HepG2 (cell line): ENCODE measurements around the gene INO80E. TPM values are rescaled to one million over a fixed set of nuclear protein-coding genes. Genes with fewer than 3 reads are reported as not detected.

ENCODE experiments used
- ATAC-seq: fragments of 200-7000 bp; cut with Tn5 transposase; 3 replicates; pipeline ENCODE4 v1.9.1; 2020; ENCODE audit warnings: mild to moderate bottlenecking, moderate library complexity
- BruUV-seq: library from RNA; stranded (reverse); fragments of 400-500 nt; replicated peaks from 2 replicates; lab custom pipeline; 2021; lab: Mats Ljungman, UMichigan
- CTCF ChIA-PET: fragments of 300-600 bp; formaldehyde crosslinking; extraction: SDS; loops from one replicate; lab custom pipeline; 2021; ENCODE audit warnings: low total read pairs, inconsistent platforms, low intra/inter-chr PET ratio; lab: Yijun Ruan, JAX
- POLR2A ChIA-PET: fragments of 350-600 bp; sonication (Branson Sonifier 250); formaldehyde crosslinking; loops from one replicate; lab custom pipeline; 2020; ENCODE audit warnings: antibody characterized with exemption, inconsistent platforms; lab: Yijun Ruan, JAX
- DNase-seq: peaks from one replicate; pipeline ENCODE4 v3.0.0-alpha.2; 2015; ENCODE audit warnings: low spot score
- FAIRE-seq: peaks from 3 replicates; lab custom pipeline; 2011; peaks lifted over from hg19 to GRCh38; lab: Jason Lieb, UNC
- H2AFZ ChIP-seq: one replicate; pipeline ENCODE4 v1.6.1; 2011; ENCODE audit warnings: low read length, inconsistent platforms
- H3K27ac ChIP-seq: fragments of 300-600 bp; 3 replicates; pipeline ENCODE4 v1.8.0; 2011; ENCODE audit warnings: mixed run types, mild to moderate bottlenecking, mixed read lengths, low read length, inconsistent platforms; ENCODE audit not compliant: insufficient read depth; ENCODE audit errors: extremely low read length
- H3K27me3 ChIP-seq, 2 experiments: fragments of 200-600 bp in 1 of 2; 2 replicates in 1 of 2; 3 replicates in 1 of 2; pipeline versions ENCODE4 v1.6.0 to v1.8.0; 2011; ENCODE audit warnings: low read length in 2 of 2, mild to moderate bottlenecking in 2 of 2, moderate library complexity in 2 of 2, inconsistent platforms in 1 of 2; ENCODE audit not compliant: insufficient read depth in 2 of 2, control insufficient read depth in 1 of 2
- H3K36me3 ChIP-seq, 2 experiments: fragments of 200-600 bp in 1 of 2; replicated peaks in 1 of 2; 2 replicates in 1 of 2; 3 replicates in 1 of 2; pipeline versions ENCODE4 v1.5.1 to v1.8.0; 2011; ENCODE audit warnings: low read length in 2 of 2, inconsistent platforms in 1 of 2; ENCODE audit not compliant: insufficient read depth in 2 of 2, control insufficient read depth in 1 of 2
- H3K4me1 ChIP-seq: 2 replicates; pipeline ENCODE4 v1.5.1; 2012; ENCODE audit warnings: low read length, inconsistent platforms; ENCODE audit not compliant: insufficient read depth
- H3K4me2 ChIP-seq: 2 replicates; pipeline ENCODE4 v1.6.0; 2011; ENCODE audit warnings: low read depth, low read length, inconsistent platforms
- H3K4me3 ChIP-seq, 3 experiments: fragments of 200-600 bp in 1 of 3; sonication (generic), shearing (Covaris generic) in 1 of 3; replicated peaks in 1 of 3; 2 replicates each; pipeline ENCODE4 v1.5.1; 2011 to 2016; ENCODE audit warnings: low read length in 3 of 3, inconsistent platforms in 2 of 3, low read depth in 2 of 3, mild to moderate bottlenecking in 2 of 3, control low read depth in 1 of 3, mixed read lengths in 1 of 3; ENCODE audit not compliant: insufficient read depth in 1 of 3
- H3K79me2 ChIP-seq: one replicate; pipeline ENCODE4 v1.6.1; 2011; ENCODE audit warnings: low read length, inconsistent platforms; ENCODE audit not compliant: insufficient read depth
- H3K9ac ChIP-seq: 2 replicates; pipeline ENCODE4 v1.6.0; 2011; ENCODE audit warnings: mild to moderate bottlenecking, low read depth, low read length, inconsistent platforms; ENCODE audit not compliant: insufficient read depth
- H3K9me3 ChIP-seq: 2 replicates; pipeline ENCODE4 v1.5.1; 2012; ENCODE audit warnings: mild to moderate bottlenecking, low read length
- H4K20me1 ChIP-seq: 2 replicates; pipeline ENCODE4 v1.6.0; 2011; ENCODE audit warnings: inconsistent platforms, mild to moderate bottlenecking, low read length, moderate library complexity; ENCODE audit not compliant: insufficient read depth
- DNMT1 ChIP-seq: sonication (generic); formaldehyde crosslinking; IDR thresholded peaks from 2 replicates; pipeline ENCODE4 v1.5.1; 2020; ENCODE audit warnings: mild to moderate bottlenecking, missing genetic modification reagents
- HES4 ChIP-seq: sonication (generic); formaldehyde crosslinking; IDR thresholded peaks from 2 replicates; pipeline ENCODE4 v1.9.0; 2021; ENCODE audit warnings: mild to moderate bottlenecking, missing genetic modification reagents, borderline replicate concordance
- HIC2 ChIP-seq: sonication (generic); formaldehyde crosslinking; IDR thresholded peaks from 2 replicates; pipeline ENCODE4 v1.9.0; 2022; ENCODE audit warnings: low read depth, missing genetic modification reagents
- HNF4A ChIP-seq: sonication (generic); formaldehyde crosslinking; IDR thresholded peaks from 2 replicates; pipeline ENCODE4 v1.4.0; 2020; ENCODE audit warnings: missing genetic modification reagents
- HNRNPL ChIP-seq: fragments of 200-400 bp; formaldehyde crosslinking; IDR thresholded peaks from 2 replicates; pipeline ENCODE4 v1.6.1; 2017; ENCODE audit warnings: mild to moderate bottlenecking, low read depth, low read length
- HOXA3 ChIP-seq: sonication (generic); formaldehyde crosslinking; IDR thresholded peaks from 2 replicates; pipeline ENCODE4 v1.5.0; 2020; ENCODE audit warnings: missing genetic modification reagents
- MYC ChIP-seq: sonication (generic); formaldehyde crosslinking; IDR thresholded peaks from 2 replicates; pipeline ENCODE4 v1.9.0; 2021; ENCODE audit warnings: missing genetic modification reagents, borderline replicate concordance
- SALL1 ChIP-seq: sonication (generic); formaldehyde crosslinking; IDR thresholded peaks from 2 replicates; pipeline ENCODE4 v1.8.0; 2022; ENCODE audit warnings: mild to moderate bottlenecking, missing genetic modification reagents
- SETDB1 ChIP-seq: sonication (generic); formaldehyde crosslinking; IDR thresholded peaks from 2 replicates; pipeline ENCODE4 v1.5.1; 2020; ENCODE audit warnings: missing genetic modification reagents, mild to moderate bottlenecking, borderline replicate concordance
- TEAD3 ChIP-seq: optimal IDR thresholded peaks from 2 replicates; pipeline ENCODE3; 2016; ENCODE audit warnings: borderline replicate concordance
- ZBTB33 ChIP-seq: sonication (generic); formaldehyde crosslinking; IDR thresholded peaks from 2 replicates; pipeline ENCODE4 v1.4.0; 2020; ENCODE audit warnings: missing genetic modification reagents
- ZFX ChIP-seq: sonication (generic); formaldehyde crosslinking; IDR thresholded peaks from 2 replicates; pipeline ENCODE4 v1.4.0; 2020; ENCODE audit warnings: mild to moderate bottlenecking, low read depth, missing genetic modification reagents, moderate library complexity
- WGBS: methylation state at CpG from one replicate; pipeline ENCODE4 v1.1.6; 2017; ENCODE audit warnings: low lambda C conversion rate; 5-methylcytosine and 5-hydroxymethylcytosine counted together
- in situ Hi-C: cut with HindIII; loops from 2 replicates; pipeline ENCODE4 v1.10.0; 2017; ENCODE audit warnings: low pct_unique_long_range_greater_than_20kb; ENCODE audit not compliant: extremely low pct_ligation_motif_present
- intact Hi-C: fragments of 100-400 bp; cut with micrococcal nuclease; formaldehyde crosslinking; loops from one replicate; pipeline ENCODE4 v1.10.0; 2022; ENCODE audit not compliant: unreplicated experiment
- polyA plus RNA-seq, 8 experiments: library from polyadenylated mRNA; depleted of rRNA in 3 of 8; stranded (reverse) in 7 of 8; unstranded in 1 of 8; fragments of >200 nt; fragmentation: Illumina TruSeq in 4 of 8; extraction: Trizol in 4 of 8; gene quantifications; 2 replicates each; pipeline versions ENCODE4 v1.2.1 to v1.2.3, GENCODE V29; 2011 to 2016; ENCODE audit warnings: low read depth in 4 of 8, missing spikeins in 1 of 8, mixed read lengths in 1 of 8; ENCODE audit not compliant: insufficient read depth in 1 of 8
- total RNA-seq, 5 experiments: library from RNA; depleted of rRNA; stranded (reverse); fragments of >200 nt; fragmentation: Illumina TruSeq; extraction: Trizol; gene quantifications; 2 replicates each; pipeline ENCODE4 v1.2.3, GENCODE V29; 2016; ENCODE audit warnings: low read depth in 1 of 5
- TF ChIP-seq, protein P1 (sequence below): fragments of 450-650 bp; IDR thresholded peaks from 2 replicates; pipeline ENCODE4 v1.6.1; 2017; ENCODE audit warnings: mild to moderate bottlenecking

INO80E gene
- total and polyA plus RNA-seq, 2 of the 13 experiments (the other 11 are each of a cell fraction or from before 2014, with no cell fraction given), result 25.8 to 45.6 TPM

DNA sequence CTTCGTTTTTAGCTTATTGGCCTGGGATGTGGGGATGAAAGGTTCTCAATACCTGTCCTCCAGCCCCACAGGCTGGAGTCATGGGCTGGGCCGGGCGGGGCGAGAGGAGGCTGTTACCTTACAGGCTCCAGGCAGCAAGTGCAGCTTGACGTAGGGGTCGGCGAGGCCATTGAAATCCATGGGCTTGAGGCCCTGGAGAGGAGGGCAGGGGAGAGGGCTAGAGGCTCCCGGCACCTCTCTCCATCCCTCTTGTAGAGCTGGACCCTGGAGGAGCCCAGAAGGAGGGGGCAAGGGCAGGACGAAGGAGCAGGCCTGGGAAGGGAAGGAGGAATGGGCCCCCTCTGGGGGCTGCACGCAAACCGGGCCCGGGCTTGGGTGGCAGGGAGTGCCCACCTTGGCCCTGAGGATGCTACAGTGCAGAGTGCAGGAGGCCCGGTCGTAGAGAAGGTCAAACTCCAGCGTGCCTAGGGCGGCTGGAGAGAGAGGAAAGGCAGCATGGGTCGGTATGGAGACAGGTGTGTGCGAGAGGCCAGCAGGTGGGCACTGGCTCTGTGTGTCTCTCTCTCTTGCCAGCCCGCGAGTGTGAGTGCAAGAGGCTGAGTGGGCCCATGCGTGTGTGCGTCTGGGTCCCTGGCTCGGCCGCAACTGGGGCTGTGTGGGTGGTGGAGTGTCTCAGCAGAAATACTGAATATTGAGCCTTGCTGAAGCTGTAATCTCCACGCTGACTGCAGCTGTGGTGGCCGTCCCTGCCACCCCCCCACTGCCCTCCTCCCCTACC is 13.2 kb downstream of the INO80E start:
- H3K4me3 ChIP-seq, result peak overlapping the region in 1 of 3 experiments; percentile 17; a peak in 1 of 6 replicates
- no peaks in the 10 kb centered on the region for H3K36me3 ChIP-seq
- H2AFZ ChIP-seq, result no peak overlapping the region
- BruUV-seq, result no TSS peak
- H4K20me1 ChIP-seq, result no peaks in the 10 kb centered on the region
- H3K9ac ChIP-seq, result no peak overlapping the region
- H3K79me2 ChIP-seq, result no peaks in the 10 kb centered on the region
- peak overlapping the region; percentile 41; the same call in 1 of the 2 replicates for H3K4me2 ChIP-seq
- no peak overlapping the region for H3K27ac ChIP-seq
- WGBS, result 21% methylated on average over 17 of the region's 26 CpGs
- intact Hi-C loops, result no loop called here
- TF ChIP-seq MYC (CRISPR knock-in tag) (0 out of 2 replicates have a peak, but pooled peaks have one; percentile 26), ZFX (CRISPR knock-in tag) (0 out of 2 replicates have a peak, but pooled peaks have one; percentile 25), DNMT1 (CRISPR knock-in tag) (no peak), HIC2 (CRISPR knock-in tag) (peak; percentile 62; the same call in 1 of the 2 replicates), SETDB1 (CRISPR knock-in tag) (no peak), TEAD3 (CRISPR knock-in tag) (peak; percentile 21), HES4 (CRISPR knock-in tag) (0 out of 2 replicates have a peak, but pooled peaks have one; percentile 43), SALL1 (CRISPR knock-in tag) (peak; percentile 54), HNRNPL (peak; percentile 78; the same call in 1 of the 2 replicates), ZBTB33 (CRISPR knock-in tag) (no peak), HOXA3 (0 out of 2 replicates have a peak, but pooled peaks have one; percentile 23), HNF4A (CRISPR knock-in tag) (peak; percentile 59)
- TF ChIP-seq, protein P1, sequence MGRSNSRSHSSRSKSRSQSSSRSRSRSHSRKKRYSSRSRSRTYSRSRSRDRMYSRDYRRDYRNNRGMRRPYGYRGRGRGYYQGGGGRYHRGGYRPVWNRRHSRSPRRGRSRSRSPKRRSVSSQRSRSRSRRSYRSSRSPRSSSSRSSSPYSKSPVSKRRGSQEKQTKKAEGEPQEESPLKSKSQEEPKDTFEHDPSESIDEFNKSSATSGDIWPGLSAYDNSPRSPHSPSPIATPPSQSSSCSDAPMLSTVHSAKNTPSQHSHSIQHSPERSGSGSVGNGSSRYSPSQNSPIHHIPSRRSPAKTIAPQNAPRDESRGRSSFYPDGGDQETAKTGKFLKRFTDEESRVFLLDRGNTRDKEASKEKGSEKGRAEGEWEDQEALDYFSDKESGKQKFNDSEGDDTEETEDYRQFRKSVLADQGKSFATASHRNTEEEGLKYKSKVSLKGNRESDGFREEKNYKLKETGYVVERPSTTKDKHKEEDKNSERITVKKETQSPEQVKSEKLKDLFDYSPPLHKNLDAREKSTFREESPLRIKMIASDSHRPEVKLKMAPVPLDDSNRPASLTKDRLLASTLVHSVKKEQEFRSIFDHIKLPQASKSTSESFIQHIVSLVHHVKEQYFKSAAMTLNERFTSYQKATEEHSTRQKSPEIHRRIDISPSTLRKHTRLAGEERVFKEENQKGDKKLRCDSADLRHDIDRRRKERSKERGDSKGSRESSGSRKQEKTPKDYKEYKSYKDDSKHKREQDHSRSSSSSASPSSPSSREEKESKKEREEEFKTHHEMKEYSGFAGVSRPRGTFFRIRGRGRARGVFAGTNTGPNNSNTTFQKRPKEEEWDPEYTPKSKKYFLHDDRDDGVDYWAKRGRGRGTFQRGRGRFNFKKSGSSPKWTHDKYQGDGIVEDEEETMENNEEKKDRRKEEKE, result no peak
- peaks cover 31% of the 10 kb centered on the region for H3K4me1 ChIP-seq
- FAIRE-seq, result no peak
- POLR2A ChIA-PET, result interaction anchor here (1.1 to 1.7 kb wide), 3 partner anchors 36 to 202 kb away, joined by 4 to 6 read pairs (median 5); partner anchors contain the start of genes ALDOA and TAOK2
- CTCF ChIA-PET, result no interaction called here
- H3K9me3 ChIP-seq, result no peaks in the 10 kb centered on the region
- DNase-seq, result no peak
- in situ Hi-C loops, result loop anchor here (10.0 kb wide), 1 partner anchor 144 kb away; the partner anchor contains the start of gene CDIPT
- ATAC-seq, result peak; percentile 56
- H3K27me3 ChIP-seq, result peaks cover 10 to 31% of the 10 kb centered on the region in 2 experiments; a peak in 4 of 5 replicates
